AG09309 (cell line): ENCODE data around the gene KRTAP21-1.

Experiments used
- DNase-seq: peaks from one replicate; pipeline ENCODE4 v3.0.0-alpha.2; 2010; ENCODE audit warnings: low read depth
- H3K4me3 ChIP-seq: 2 replicates; pipeline ENCODE4 v1.5.1; 2011; ENCODE audit warnings: mild to moderate bottlenecking, low read depth, low read length, moderate library complexity; ENCODE audit not compliant: control insufficient read depth
- TF ChIP-seq, protein P1 (sequence below): IDR thresholded peaks from 2 replicates; pipeline ENCODE4 v1.5.1; 2011; ENCODE audit warnings: mild to moderate bottlenecking, low read depth, low read length, inconsistent platforms; ENCODE audit not compliant: insufficient read depth, control insufficient read depth; ENCODE audit errors: missing control alignments

KRTAP21-1 gene

DNA sequence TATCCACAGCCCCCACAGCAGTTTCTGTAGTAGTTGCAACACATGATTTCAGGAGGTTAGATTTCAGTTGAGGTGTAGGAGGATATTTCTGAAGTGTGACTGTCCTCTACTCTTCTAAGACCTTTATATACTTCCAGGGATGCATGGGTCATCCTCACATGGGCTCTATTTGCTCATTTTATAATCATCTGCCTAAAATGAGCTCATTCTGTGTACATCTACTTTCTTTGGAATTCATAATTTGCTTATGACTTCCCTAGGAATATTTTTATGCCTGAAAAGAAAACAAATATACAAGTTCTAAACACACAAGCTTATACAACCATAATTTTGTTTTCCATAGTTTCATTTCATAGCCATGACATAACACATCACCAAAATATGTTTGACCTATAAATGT lies 8.1 kb downstream of the KRTAP21-1 start, which contains the start of gene KRTAP21-2:
TSS of gene KRTAP21-2 (minus strand) at position 101 of the 400 bp plus-strand sequence. CDS start at position 44, 57 bp downstream.
- no peak within 1 kb of the TSS for H3K4me3 ChIP-seq
- DNase-seq: no peak
- TF ChIP-seq, protein P1, sequence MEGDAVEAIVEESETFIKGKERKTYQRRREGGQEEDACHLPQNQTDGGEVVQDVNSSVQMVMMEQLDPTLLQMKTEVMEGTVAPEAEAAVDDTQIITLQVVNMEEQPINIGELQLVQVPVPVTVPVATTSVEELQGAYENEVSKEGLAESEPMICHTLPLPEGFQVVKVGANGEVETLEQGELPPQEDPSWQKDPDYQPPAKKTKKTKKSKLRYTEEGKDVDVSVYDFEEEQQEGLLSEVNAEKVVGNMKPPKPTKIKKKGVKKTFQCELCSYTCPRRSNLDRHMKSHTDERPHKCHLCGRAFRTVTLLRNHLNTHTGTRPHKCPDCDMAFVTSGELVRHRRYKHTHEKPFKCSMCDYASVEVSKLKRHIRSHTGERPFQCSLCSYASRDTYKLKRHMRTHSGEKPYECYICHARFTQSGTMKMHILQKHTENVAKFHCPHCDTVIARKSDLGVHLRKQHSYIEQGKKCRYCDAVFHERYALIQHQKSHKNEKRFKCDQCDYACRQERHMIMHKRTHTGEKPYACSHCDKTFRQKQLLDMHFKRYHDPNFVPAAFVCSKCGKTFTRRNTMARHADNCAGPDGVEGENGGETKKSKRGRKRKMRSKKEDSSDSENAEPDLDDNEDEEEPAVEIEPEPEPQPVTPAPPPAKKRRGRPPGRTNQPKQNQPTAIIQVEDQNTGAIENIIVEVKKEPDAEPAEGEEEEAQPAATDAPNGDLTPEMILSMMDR: no peak

DNA sequence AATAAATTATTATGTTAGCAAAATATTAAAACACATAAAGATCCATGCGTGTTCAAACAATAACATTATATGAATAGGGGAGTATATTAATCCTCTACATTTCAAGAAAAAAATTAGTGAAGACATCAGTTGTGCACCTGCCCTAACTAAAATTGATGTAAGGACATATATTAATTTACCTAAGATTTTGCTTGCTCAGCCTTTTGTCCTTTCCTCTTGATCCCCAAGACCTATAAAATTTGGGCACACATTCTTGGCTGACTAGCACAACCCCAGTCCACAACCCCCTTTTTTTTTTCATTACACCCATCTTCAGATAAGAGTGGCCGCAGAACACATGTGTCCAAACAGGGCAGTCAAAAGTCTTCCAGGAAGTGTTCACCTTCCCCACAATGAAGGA lies 14.8 kb downstream of the KRTAP21-1 start:
- H3K4me3 ChIP-seq: no peak overlapping the region
- DNase-seq: no peak
- TF ChIP-seq, protein P1: no peak

DNA sequence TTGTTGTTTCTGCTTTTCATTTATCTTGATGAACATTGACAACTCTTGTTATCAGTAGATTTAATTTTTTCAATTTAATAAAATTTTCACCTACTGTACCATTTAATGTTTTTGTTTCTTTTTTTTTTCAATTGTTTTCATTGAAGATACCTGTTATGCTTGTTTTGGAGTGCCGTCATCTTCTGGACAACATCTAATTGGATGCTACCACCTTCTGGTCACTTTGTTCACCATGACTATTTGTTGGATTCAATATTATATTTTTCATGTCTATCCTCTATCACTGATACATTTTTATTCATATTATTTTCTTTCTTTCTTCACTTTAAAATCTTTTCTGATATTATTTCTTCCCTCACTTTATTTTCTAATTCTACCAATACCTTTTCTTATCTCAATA lies 22.2 kb downstream of the KRTAP21-1 start:
- no peak for DNase-seq
- no peak overlapping the region for H3K4me3 ChIP-seq
- TF ChIP-seq, protein P1: no peak

DNA sequence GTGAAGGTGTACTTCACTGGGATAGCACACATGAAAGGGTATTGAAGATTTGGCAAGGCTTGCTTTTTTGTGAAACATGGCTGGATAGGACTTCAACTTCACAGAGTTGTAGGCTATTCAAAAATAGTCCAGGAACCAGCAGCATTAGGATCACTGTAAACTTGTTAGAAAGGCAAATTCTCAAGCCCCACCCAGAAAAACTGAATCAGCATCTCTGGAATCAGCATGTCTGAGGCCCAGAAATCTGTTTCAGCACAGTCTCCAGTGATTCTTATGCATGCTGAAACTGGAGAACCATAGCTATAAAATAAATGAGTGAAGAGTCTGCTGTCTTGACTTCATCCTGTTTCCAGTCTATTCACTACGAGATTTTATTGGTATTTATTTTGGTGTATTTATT lies 28.5 kb downstream of the KRTAP21-1 start:
- no peak overlapping the region for H3K4me3 ChIP-seq
- TF ChIP-seq, protein P1: no peak
- DNase-seq: no peak

DNA sequence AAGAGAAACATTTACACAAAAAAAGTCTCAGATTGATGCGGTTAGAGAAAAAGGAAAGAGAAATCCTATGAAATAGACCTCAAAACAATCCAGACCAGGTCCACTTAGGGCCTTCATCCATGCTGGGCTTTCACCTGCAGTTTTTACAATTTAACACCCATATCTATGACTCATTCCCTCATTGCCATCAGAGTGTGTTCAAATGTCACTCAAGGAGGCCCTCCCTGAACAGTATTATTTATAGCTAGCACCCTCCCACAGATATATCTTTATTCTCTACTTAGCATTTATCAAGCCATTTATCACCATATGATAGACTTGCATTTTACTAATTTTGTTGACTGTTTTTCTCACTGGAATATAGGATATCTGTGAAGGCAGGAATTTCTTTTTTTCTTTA lies 35.8 kb downstream of the KRTAP21-1 start:
- no peak overlapping the region for H3K4me3 ChIP-seq
- no peak for DNase-seq
- TF ChIP-seq, protein P1: no peak

DNA sequence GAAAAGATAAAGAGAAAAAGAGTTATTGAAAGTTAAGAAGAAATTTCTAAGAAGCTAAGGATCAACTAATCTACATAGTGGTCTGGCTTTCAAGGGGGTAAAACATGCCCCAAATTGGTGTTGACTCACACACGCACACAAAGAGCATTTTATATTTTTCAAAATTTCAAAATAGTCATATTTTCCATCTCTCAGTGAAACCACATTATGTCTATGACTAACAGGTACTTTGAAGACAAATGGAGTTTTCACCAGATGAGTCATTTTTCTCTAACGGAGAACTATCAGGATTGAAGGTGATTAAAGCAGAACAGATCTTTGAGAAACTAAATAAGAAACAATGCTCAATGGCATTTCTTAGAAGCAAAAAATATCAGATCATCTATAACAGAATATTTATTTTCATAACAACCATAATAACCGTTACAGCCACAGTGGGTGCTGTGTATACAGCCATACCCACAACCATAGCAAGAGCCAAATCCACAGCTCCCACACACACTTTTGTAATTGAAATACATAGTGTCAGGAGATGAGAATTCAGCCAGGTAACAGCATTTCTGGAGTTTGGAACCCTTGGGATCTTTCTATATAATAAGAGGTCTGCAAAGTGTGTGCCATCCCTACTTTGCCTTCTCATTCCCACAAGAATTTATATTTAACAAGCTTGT lies 36.9 kb downstream of the KRTAP21-1 start, which contains the start of gene KRTAP21-3:
TSS of gene KRTAP21-3 (minus strand) at position 539 of the 671 bp plus-strand sequence. CDS start at position 521, 18 bp downstream.
- TF ChIP-seq, protein P1: no peak
- no peak for DNase-seq

More for the DNA sequence above, 36.9 kb downstream of the KRTAP21-1 start, which contains the start of gene KRTAP21-3:
- no peak within 1 kb of the TSS for H3K4me3 ChIP-seq
